GM23338 (cell line): ENCODE data around the gene KCNA2. TPM values are rescaled to one million over a fixed set of nuclear protein-coding genes. Genes with fewer than 3 reads are reported as not detected.

Experiments used
- ATAC-seq: fragments of 200-7000 bp; cut with Tn5 transposase; 3 replicates; pipeline ENCODE4 v1.9.1; 2020
- DNase-seq: peaks from one replicate; pipeline ENCODE4 v3.0.0-alpha.2; 2015; ENCODE audit warnings: low spot score
- H2AFZ ChIP-seq: fragments of 200-600 bp; sonication (generic); 2 replicates; pipeline ENCODE4 v1.8.0; 2016; ENCODE audit warnings: antibody characterized with exemption, mild to moderate bottlenecking, moderate library complexity
- H3F3A ChIP-seq: fragments of 200-600 bp; sonication (generic); replicated peaks from 2 replicates; pipeline ENCODE4 v1.8.0; 2017; ENCODE audit warnings: antibody characterized with exemption, mixed run types, low read depth
- H3K27ac ChIP-seq: fragments of 200-600 bp; sonication (generic); 2 replicates; pipeline ENCODE4 v1.6.1; 2016; ENCODE audit warnings: low read depth
- H3K27me3 ChIP-seq: fragments of 200-600 bp; sonication (generic); 2 replicates; pipeline ENCODE4 v1.8.0; 2016; ENCODE audit warnings: mild to moderate bottlenecking, mixed run types, moderate library complexity; ENCODE audit not compliant: insufficient read depth
- H3K36me3 ChIP-seq: fragments of 200-600 bp; sonication (generic); 2 replicates; pipeline ENCODE4 v1.8.0; 2016; ENCODE audit warnings: mild to moderate bottlenecking; ENCODE audit not compliant: insufficient read depth
- H3K4me1 ChIP-seq: fragments of 200-600 bp; sonication (generic); 2 replicates; pipeline ENCODE4 v1.8.0; 2016; ENCODE audit warnings: mild to moderate bottlenecking, moderate library complexity; ENCODE audit not compliant: insufficient read depth
- H3K4me2 ChIP-seq: fragments of 200-600 bp; sonication (generic); 2 replicates; pipeline ENCODE4 v1.7.1; 2017; ENCODE audit warnings: mixed run types
- H3K4me3 ChIP-seq: fragments of 200-600 bp; sonication (generic); 2 replicates; pipeline ENCODE4 v1.6.1; 2016; ENCODE audit warnings: mixed run types
- H3K79me2 ChIP-seq: fragments of 200-600 bp; sonication (generic); replicated peaks from 2 replicates; pipeline ENCODE4 v1.8.0; 2017; ENCODE audit warnings: mild to moderate bottlenecking; ENCODE audit not compliant: insufficient read depth
- H3K9me2 ChIP-seq: fragments of 200-600 bp; sonication (generic); 2 replicates; pipeline ENCODE4 v1.8.0; 2017; ENCODE audit not compliant: insufficient read depth
- H4K20me1 ChIP-seq: fragments of 200-600 bp; sonication (generic); replicated peaks from 2 replicates; pipeline ENCODE4 v1.8.0; 2017; ENCODE audit warnings: mild to moderate bottlenecking; ENCODE audit not compliant: insufficient read depth
- H3K27ac Mint-ChIP-seq: 2 replicates; pipeline ENCODE4 v1.8.0; 2020; ENCODE audit warnings: inconsistent platforms, mild to moderate bottlenecking, moderate library complexity, mixed read lengths
- H3K27me3 Mint-ChIP-seq: 3 replicates; pipeline ENCODE4 v1.8.0; 2022; ENCODE audit warnings: low read depth, mild to moderate bottlenecking, moderate library complexity, mixed read lengths, inconsistent platforms; ENCODE audit not compliant: insufficient read depth, poor library complexity
- H3K36me3 Mint-ChIP-seq: 3 replicates; pipeline ENCODE4 v1.8.0; 2021; ENCODE audit warnings: low read depth, mild to moderate bottlenecking, inconsistent platforms, moderate library complexity, mixed read lengths
- H3K4me1 Mint-ChIP-seq: 3 replicates; pipeline ENCODE4 v1.8.0; 2020; ENCODE audit warnings: mild to moderate bottlenecking, inconsistent platforms, mixed read lengths
- H3K4me3 Mint-ChIP-seq: 3 replicates; pipeline ENCODE4 v1.8.0; 2021; ENCODE audit warnings: moderate library complexity, mild to moderate bottlenecking, inconsistent platforms, mixed read lengths
- H3K9me3 Mint-ChIP-seq: 3 replicates; pipeline ENCODE4 v1.8.0; 2020; ENCODE audit warnings: moderate library complexity, mild to moderate bottlenecking, inconsistent platforms, mixed read lengths
- EZH2phosphoT487 ChIP-seq: fragments of 200-600 bp; sonication (generic); IDR thresholded peaks from one replicate; pipeline ENCODE4 v1.8.1; 2018; ENCODE audit warnings: antibody characterized with exemption; ENCODE audit not compliant: unreplicated experiment
- NANOG ChIP-seq: IDR thresholded peaks from 2 replicates; pipeline ENCODE4 v1.6.1; 2016; ENCODE audit warnings: antibody characterized with exemption, borderline replicate concordance
- STAT1 ChIP-seq: IDR thresholded peaks from one replicate; pipeline ENCODE4 v1.6.1; 2016; ENCODE audit warnings: antibody characterized with exemption; ENCODE audit not compliant: unreplicated experiment
- ZNF114 ChIP-seq: fragments of 250-450 bp; sonication (Bioruptor Pico); IDR thresholded peaks from 2 replicates; pipeline ENCODE4 v1.5.0; 2020; ENCODE audit warnings: mild to moderate bottlenecking, moderate library complexity
- polyA plus RNA-seq: library from polyadenylated mRNA; unstranded; fragments of >200 nt; fragmentation: Nextera tagmentation; extraction: Ambion mirVana; gene quantifications from 2 replicates; pipeline ENCODE4 v1.2.1, GENCODE V29; 2016
- total RNA-seq: library from RNA; depleted of rRNA; stranded (reverse); fragments of >200 nt; shearing (Covaris generic); gene quantifications from 2 replicates; pipeline ENCODE4 v1.2.3, GENCODE V29; 2014
- TF ChIP-seq, protein P1 (sequence below): fragments of 250-450 bp; sonication (Bioruptor Pico); IDR thresholded peaks from 2 replicates; pipeline ENCODE4 v1.5.0; 2020; ENCODE audit warnings: mild to moderate bottlenecking, moderate library complexity
- TF ChIP-seq, protein P2 (sequence below), 2 experiments: fragments of 200-600 bp in 1 of 2; sonication (generic) in 1 of 2; conservative IDR thresholded peaks; 2 replicates each; pipeline versions ENCODE4 v1.5.1 to v1.6.1; 2016 to 2017; ENCODE audit warnings: antibody characterized with exemption in 2 of 2, low read depth in 2 of 2, mild to moderate bottlenecking in 2 of 2, moderate library complexity in 1 of 2
- TF ChIP-seq, protein P3 (sequence below): IDR thresholded peaks from 2 replicates; pipeline ENCODE4 v1.6.1; 2016; ENCODE audit warnings: antibody characterized with exemption
- TF ChIP-seq, protein P4 (sequence below): IDR thresholded peaks from one replicate; pipeline ENCODE4 v1.6.1; 2018; ENCODE audit warnings: antibody characterized with exemption; ENCODE audit not compliant: unreplicated experiment

The KCNA2 gene
- total and polyA plus RNA-seq, 2 experiments from 2014 or later: 0.11 to 1.5 TPM

DNA sequence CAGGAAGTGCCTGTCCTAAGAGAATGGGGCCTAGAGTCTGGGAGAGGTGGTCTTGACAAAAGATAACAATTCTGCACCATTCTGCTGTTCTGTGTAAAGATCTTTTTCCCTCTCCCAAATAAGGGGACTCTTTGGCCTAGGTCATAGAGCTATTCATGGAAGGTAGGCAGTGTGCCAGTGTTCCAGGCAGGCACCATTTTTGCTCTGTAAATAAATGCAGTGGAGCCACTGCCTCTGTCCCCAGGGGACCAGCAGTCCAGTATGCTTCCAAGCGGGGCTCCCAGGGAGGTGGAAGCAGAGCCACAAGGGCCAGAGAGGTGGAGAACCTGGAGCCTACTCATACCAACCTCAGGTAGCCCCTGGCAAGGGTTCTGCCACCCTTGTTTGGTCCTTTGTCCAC is 25.9 kb downstream of the KCNA2 start:
- TF ChIP-seq, protein P1, sequence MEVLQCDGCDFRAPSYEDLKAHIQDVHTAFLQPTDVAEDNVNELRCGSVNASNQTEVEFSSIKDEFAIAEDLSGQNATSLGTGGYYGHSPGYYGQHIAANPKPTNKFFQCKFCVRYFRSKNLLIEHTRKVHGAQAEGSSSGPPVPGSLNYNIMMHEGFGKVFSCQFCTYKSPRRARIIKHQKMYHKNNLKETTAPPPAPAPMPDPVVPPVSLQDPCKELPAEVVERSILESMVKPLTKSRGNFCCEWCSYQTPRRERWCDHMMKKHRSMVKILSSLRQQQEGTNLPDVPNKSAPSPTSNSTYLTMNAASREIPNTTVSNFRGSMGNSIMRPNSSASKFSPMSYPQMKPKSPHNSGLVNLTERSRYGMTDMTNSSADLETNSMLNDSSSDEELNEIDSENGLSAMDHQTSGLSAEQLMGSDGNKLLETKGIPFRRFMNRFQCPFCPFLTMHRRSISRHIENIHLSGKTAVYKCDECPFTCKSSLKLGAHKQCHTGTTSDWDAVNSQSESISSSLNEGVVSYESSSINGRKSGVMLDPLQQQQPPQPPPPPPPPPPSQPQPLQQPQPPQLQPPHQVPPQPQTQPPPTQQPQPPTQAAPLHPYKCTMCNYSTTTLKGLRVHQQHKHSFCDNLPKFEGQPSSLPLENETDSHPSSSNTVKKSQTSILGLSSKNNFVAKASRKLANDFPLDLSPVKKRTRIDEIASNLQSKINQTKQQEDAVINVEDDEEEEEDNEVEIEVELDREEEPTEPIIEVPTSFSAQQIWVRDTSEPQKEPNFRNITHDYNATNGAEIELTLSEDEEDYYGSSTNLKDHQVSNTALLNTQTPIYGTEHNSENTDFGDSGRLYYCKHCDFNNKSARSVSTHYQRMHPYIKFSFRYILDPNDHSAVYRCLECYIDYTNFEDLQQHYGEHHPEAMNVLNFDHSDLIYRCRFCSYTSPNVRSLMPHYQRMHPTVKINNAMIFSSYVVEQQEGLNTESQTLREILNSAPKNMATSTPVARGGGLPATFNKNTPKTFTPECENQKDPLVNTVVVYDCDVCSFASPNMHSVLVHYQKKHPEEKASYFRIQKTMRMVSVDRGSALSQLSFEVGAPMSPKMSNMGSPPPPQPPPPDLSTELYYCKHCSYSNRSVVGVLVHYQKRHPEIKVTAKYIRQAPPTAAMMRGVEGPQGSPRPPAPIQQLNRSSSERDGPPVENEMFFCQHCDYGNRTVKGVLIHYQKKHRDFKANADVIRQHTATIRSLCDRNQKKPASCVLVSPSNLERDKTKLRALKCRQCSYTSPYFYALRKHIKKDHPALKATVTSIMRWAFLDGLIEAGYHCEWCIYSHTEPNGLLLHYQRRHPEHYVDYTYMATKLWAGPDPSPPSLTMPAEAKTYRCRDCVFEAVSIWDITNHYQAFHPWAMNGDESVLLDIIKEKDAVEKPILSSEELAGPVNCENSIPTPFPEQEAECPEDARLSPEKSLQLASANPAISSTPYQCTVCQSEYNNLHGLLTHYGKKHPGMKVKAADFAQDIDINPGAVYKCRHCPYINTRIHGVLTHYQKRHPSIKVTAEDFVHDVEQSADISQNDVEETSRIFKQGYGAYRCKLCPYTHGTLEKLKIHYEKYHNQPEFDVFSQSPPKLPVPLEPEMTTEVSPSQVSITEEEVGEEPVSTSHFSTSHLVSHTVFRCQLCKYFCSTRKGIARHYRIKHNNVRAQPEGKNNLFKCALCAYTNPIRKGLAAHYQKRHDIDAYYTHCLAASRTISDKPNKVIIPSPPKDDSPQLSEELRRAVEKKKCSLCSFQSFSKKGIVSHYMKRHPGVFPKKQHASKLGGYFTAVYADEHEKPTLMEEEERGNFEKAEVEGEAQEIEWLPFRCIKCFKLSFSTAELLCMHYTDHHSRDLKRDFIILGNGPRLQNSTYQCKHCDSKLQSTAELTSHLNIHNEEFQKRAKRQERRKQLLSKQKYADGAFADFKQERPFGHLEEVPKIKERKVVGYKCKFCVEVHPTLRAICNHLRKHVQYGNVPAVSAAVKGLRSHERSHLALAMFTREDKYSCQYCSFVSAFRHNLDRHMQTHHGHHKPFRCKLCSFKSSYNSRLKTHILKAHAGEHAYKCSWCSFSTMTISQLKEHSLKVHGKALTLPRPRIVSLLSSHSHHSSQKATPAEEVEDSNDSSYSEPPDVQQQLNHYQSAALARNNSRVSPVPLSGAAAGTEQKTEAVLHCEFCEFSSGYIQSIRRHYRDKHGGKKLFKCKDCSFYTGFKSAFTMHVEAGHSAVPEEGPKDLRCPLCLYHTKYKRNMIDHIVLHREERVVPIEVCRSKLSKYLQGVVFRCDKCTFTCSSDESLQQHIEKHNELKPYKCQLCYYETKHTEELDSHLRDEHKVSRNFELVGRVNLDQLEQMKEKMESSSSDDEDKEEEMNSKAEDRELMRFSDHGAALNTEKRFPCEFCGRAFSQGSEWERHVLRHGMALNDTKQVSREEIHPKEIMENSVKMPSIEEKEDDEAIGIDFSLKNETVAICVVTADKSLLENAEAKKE (CRISPR knock-in tag): no peak
- TF ChIP-seq EZH2phosphoT487: no peak
- TF ChIP-seq, protein P2, sequence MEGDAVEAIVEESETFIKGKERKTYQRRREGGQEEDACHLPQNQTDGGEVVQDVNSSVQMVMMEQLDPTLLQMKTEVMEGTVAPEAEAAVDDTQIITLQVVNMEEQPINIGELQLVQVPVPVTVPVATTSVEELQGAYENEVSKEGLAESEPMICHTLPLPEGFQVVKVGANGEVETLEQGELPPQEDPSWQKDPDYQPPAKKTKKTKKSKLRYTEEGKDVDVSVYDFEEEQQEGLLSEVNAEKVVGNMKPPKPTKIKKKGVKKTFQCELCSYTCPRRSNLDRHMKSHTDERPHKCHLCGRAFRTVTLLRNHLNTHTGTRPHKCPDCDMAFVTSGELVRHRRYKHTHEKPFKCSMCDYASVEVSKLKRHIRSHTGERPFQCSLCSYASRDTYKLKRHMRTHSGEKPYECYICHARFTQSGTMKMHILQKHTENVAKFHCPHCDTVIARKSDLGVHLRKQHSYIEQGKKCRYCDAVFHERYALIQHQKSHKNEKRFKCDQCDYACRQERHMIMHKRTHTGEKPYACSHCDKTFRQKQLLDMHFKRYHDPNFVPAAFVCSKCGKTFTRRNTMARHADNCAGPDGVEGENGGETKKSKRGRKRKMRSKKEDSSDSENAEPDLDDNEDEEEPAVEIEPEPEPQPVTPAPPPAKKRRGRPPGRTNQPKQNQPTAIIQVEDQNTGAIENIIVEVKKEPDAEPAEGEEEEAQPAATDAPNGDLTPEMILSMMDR (conservative IDR thresholded peaks at IDR 0.05; ENCODE audit: low read depth in 2 of 2): no peak
- Histone ChIP-seq H4K20me1 (no peaks in the 10 kb centered on the region), H3K4me2 (no peak overlapping the region), H3K27ac (no peak overlapping the region), H3K9me2 (no peaks in the 10 kb centered on the region), H3K27me3 (peaks cover 70% of the 10 kb centered on the region), H3K4me3 (no peak overlapping the region), H3K79me2 (no peaks in the 10 kb centered on the region), H3K36me3 (peaks cover 3% of the 10 kb centered on the region; the same call in 1 of the 2 replicates), H3F3A (no peaks in the 10 kb centered on the region), H2AFZ (no peak overlapping the region), H3K4me1 (no peaks in the 10 kb centered on the region)
- ATAC-seq (no peak), DNase-seq (no peak)
- Mint-ChIP-seq H3K9me3 (peaks cover 6% of the 10 kb centered on the region; the same call in 2 of the 3 replicates), H3K4me3 (no peak overlapping the region), H3K27me3 (peaks cover 30% of the 10 kb centered on the region), H3K36me3 (no peaks in the 10 kb centered on the region), H3K4me1 (no peaks in the 10 kb centered on the region), H3K27ac (no peak overlapping the region)

DNA sequence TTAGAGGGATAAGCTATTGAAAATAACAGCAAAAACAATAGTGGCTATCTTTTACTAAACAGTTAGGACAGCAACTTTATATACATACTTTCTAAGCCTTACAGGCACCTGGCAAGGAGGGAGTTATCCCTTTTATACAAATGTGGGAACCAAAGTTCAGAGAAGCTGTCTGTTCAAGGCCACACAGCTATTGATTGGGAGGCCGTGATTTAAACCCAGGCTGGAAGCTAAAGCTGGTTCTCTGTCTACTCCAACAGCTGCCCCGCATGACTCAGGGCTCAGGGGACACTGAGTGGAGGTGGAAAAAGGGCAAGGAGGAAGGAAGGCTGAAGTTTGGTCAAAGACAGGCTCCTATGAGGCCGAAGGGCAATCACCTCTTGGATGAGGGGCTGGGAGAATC is 26.7 kb downstream of the KCNA2 start:
- no peaks in the 10 kb centered on the region for H3F3A ChIP-seq
- peaks cover 3% of the 10 kb centered on the region; the same call in 1 of the 2 replicates for H3K36me3 ChIP-seq
- H3K4me3 ChIP-seq: no peak overlapping the region
- DNase-seq (no peak), ATAC-seq (no peak)
- no peaks in the 10 kb centered on the region for H3K4me1 ChIP-seq
- H2AFZ ChIP-seq: no peak overlapping the region
- no peaks in the 10 kb centered on the region for H4K20me1 ChIP-seq
- H3K27me3 ChIP-seq: peaks cover 78% of the 10 kb centered on the region
- H3K27ac Mint-ChIP-seq: no peak overlapping the region
- peaks cover 3% of the 10 kb centered on the region; the same call in 1 of the 3 replicates for H3K4me1 Mint-ChIP-seq
- no peaks in the 10 kb centered on the region for H3K79me2 ChIP-seq
- H3K27ac ChIP-seq: no peak overlapping the region
- H3K27me3 Mint-ChIP-seq: peaks cover 34% of the 10 kb centered on the region
- H3K9me2 ChIP-seq: peaks cover 4% of the 10 kb centered on the region; the same call in 1 of the 2 replicates
- H3K4me2 ChIP-seq: no peak overlapping the region
- H3K36me3 Mint-ChIP-seq: no peaks in the 10 kb centered on the region
- no peak overlapping the region for H3K4me3 Mint-ChIP-seq
- H3K9me3 Mint-ChIP-seq: peaks cover 6% of the 10 kb centered on the region; the same call in 2 of the 3 replicates
- TF ChIP-seq ZNF114 (CRISPR knock-in tag): no peak
- TF ChIP-seq EZH2phosphoT487: no peak
- TF ChIP-seq, protein P3, sequence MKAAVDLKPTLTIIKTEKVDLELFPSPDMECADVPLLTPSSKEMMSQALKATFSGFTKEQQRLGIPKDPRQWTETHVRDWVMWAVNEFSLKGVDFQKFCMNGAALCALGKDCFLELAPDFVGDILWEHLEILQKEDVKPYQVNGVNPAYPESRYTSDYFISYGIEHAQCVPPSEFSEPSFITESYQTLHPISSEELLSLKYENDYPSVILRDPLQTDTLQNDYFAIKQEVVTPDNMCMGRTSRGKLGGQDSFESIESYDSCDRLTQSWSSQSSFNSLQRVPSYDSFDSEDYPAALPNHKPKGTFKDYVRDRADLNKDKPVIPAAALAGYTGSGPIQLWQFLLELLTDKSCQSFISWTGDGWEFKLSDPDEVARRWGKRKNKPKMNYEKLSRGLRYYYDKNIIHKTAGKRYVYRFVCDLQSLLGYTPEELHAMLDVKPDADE: no peak
- TF ChIP-seq, protein P4, sequence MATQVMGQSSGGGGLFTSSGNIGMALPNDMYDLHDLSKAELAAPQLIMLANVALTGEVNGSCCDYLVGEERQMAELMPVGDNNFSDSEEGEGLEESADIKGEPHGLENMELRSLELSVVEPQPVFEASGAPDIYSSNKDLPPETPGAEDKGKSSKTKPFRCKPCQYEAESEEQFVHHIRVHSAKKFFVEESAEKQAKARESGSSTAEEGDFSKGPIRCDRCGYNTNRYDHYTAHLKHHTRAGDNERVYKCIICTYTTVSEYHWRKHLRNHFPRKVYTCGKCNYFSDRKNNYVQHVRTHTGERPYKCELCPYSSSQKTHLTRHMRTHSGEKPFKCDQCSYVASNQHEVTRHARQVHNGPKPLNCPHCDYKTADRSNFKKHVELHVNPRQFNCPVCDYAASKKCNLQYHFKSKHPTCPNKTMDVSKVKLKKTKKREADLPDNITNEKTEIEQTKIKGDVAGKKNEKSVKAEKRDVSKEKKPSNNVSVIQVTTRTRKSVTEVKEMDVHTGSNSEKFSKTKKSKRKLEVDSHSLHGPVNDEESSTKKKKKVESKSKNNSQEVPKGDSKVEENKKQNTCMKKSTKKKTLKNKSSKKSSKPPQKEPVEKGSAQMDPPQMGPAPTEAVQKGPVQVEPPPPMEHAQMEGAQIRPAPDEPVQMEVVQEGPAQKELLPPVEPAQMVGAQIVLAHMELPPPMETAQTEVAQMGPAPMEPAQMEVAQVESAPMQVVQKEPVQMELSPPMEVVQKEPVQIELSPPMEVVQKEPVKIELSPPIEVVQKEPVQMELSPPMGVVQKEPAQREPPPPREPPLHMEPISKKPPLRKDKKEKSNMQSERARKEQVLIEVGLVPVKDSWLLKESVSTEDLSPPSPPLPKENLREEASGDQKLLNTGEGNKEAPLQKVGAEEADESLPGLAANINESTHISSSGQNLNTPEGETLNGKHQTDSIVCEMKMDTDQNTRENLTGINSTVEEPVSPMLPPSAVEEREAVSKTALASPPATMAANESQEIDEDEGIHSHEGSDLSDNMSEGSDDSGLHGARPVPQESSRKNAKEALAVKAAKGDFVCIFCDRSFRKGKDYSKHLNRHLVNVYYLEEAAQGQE: no peak
- no peak for TF ChIP-seq NANOG
- TF ChIP-seq STAT1: no peak
